HG03280 (cell line): Measurements from ENCODE around the gene DHRS13.
"Not testable (repeated sequence)": the region's sequence is repeated elsewhere in the genome, so short reads cannot be mapped to it uniquely, and the experiment has no call there.

Experiments used
- ATAC-seq: cut with Tn5 transposase; IDR thresholded peaks from one replicate; pipeline ENCODE4 v1.9.1; 2021; ENCODE audit warnings: mild to moderate bottlenecking, moderate library complexity; ENCODE audit not compliant: unreplicated experiment

DHRS13 gene

GRCh38 chr17:28863953-28864352 lies 38.9 kb downstream of the DHRS13 start:
- ATAC-seq = no peak

- ATAC-seq = no peak
Observed at GRCh38 chr17:28862561-28862960, 40.3 kb downstream of the DHRS13 start.

- ATAC-seq = no peak
Observed at GRCh38 chr17:28861393-28862203, 41.3 kb downstream of the DHRS13 start.

- no peak for ATAC-seq
Observed at GRCh38 chr17:28860363-28860808, 42.5 kb downstream of the DHRS13 start.

GRCh38 chr17:28858801-28859355 lies 44.0 kb downstream of the DHRS13 start:
- ATAC-seq = no peak

- no peak for ATAC-seq
Observed at GRCh38 chr17:28857905-28858800, 44.7 kb downstream of the DHRS13 start.

GRCh38 chr17:28856028-28856574 lies 46.8 kb downstream of the DHRS13 start:
- ATAC-seq = no peak

- ATAC-seq = no peak
Observed at GRCh38 chr17:28855336-28855679, 47.6 kb downstream of the DHRS13 start.

GRCh38 chr17:28854457-28855335 lies 48.2 kb downstream of the DHRS13 start, which contains the start of gene ERAL1:
TSS of gene ERAL1 (plus strand) at chr17:28855016. CDS start at chr17:28855035, 19 bp downstream.
- ATAC-seq = peak; percentile 98

GRCh38 chr17:28853295-28853694 lies 49.6 kb downstream of the DHRS13 start:
- ATAC-seq = no peak

- no peak for ATAC-seq
Observed at GRCh38 chr17:28849281-28849680, 53.6 kb downstream of the DHRS13 start.

GRCh38 chr17:28848667-28849066 lies 54.2 kb downstream of the DHRS13 start:
- not testable (repeated sequence) for ATAC-seq
